Activated CD8-positive, alpha-beta memory T cell treated with anti-CD3 and anti-CD28 coated beads, Interleukin-2, amount 50 U/mL, for 1 hour (primary cell): Measurements from ENCODE around the gene KBTBD12.

Source experiments
- DNase-seq: peaks from one replicate; pipeline ENCODE4 v3.0.0-alpha.2; 2020; ENCODE audit errors: extremely low read depth

Gene KBTBD12

DNA sequence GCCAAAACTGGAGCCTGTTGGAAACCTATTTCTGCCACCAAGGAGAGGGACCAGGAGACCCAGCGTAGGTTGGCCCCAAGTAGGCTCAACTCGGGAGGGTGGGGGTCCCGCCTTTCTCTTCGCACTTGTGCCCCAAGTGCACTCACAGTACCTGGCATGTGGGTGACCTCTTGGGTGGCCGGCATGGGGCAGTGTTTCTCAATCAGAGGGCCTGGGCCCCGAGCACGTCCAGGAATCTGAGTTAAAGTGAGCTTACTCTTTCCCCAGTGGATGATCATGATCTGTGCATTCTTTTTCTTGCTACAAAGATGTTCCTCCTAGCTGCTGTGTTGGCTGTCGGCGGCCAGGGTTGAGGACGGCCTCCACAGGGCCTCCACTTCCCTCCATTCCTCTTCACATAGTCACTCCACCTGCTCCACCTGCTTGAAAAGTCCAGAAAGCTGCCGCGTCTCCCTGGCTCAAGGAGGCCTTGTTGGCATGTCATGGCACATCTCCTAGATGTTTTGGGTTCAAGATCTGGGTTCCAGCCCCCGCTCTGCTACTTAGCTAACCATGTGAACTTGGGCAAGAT lies 70.7 kb downstream of the KBTBD12 start:
- DNase-seq: no peak

DNA sequence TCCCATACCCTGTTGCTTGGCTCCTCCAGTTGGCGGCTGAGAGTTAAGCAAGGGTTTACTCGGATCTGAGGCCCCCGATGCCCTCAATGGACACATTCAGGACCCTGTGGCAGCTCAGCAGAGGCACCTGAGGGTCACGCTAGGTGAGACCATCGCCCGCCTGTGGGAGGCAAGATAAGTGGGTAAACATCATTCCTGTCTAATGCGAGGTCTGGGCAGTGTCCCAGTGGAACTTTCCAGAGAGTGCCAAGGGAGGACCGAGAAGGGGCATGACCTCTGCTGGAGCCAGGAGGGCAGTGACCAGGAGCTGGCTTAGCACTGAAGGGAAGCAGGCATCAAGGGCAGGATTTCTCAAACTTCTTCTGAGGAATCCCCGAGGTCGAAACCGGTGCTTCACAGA lies 71.8 kb downstream of the KBTBD12 start:
- DNase-seq: no peak

DNA sequence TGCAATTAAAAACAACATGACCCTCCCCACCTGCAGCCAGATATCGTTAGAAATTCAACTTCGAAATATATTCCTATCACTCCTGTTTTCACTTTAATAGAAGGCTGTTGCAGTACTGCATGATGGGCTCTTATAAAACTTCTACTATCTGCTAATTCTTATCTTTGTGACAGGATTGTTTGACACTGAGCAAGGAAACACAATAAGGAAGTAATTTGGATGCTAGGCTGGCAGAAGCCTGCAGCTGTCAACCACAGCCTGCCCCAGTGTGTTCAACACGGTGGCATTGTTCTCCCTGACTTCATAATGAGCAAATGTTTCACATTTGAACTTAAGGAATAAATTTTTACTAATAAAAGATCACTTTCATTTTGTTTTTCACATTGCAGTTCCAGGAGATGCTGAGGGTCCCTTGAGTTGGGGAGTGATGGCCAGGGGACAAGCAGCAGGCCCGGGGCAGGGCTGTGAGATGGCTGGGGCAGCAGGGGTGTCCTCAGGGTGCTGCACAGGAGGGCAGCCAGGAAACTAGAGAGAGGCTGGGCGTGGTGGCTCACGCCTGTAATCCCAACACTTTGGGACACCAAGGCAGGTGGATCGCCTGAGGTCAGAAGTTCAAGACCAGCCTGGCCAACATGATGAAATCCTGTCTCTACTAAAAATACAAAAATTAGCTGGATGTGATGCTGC lies 72.4 kb downstream of the KBTBD12 start:
- no peak for DNase-seq

DNA sequence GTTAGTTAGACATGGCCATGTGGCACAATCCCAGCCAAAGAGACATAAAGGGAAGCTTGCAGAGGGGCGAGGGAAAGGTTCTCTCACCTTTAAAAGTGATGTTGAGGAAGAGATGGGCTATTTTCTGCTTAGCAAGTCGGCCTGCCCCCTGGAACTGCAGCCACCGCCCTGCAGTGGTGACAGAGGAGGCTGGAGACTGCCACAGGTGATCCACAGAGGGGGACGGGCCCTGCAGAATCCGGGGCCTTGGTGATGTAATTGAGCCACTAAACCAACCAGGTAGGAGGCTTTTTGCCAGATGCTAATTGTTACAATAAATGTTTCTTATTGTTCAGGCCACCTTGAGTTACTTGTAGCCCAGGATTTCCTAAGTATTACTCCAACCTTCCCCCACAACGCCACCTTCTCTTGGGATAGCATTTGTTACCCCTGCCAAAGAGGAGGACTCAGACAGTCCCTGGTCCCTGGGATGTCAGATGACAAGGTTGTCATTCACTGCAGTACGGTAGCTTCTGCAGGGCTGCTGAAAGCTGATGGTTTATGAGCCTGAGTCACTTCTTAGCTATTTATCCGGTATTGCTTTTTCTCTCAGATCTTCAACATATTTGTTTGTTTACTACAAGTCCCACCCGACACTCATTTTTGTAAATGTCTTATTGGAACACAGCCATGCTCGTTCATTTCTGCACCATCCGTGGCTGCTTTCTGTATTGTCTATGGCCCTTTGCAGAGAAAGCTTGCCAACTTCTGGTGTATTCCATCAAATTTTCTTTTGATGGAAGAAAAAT lies 73.9 kb downstream of the KBTBD12 start:
- DNase-seq: no peak

DNA sequence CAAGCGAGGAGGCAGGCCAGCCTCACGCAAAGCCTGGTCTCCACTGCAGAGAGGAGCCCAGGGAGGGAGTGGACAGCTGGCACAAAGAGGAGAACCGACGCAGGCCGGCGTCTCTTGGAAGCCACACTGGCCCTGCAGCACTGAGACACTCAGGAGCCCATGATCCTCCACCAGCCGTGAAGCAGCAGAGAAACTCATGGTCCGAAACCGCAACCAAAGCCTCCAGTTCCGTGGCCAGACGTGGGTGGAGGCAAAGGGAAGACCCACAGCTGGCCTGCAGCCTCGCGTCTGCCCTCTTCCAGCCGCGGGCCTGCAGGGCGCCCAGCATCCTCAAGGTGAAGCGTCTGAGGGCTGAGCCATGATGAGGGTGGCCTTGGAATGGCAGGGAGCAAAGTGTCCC lies 75.0 kb downstream of the KBTBD12 start:
- DNase-seq: no peak

GRCh38 chr3:127990461-127990860 lies 75.4 kb downstream of the KBTBD12 start:
- no peak for DNase-seq

DNA sequence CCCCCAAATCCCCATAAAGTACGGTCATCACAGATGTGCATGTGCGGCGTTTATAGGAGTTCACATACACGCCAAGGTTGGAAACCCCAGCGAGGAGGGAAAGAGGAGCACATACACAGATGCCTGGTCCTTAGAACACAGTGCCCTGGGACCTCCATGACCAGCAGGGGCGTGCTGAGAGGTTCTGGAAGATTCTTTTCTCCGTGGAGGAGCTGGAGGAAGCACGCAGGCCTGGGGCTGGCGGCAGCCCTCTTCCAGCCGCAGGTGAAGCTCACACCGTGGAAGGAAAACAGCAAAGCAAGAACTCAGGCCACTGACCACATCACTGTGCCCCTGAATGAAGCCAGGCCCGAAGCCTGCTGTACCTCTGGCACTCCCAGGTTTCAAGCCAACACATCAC lies 76.2 kb downstream of the KBTBD12 start:
- no peak for DNase-seq

DNA sequence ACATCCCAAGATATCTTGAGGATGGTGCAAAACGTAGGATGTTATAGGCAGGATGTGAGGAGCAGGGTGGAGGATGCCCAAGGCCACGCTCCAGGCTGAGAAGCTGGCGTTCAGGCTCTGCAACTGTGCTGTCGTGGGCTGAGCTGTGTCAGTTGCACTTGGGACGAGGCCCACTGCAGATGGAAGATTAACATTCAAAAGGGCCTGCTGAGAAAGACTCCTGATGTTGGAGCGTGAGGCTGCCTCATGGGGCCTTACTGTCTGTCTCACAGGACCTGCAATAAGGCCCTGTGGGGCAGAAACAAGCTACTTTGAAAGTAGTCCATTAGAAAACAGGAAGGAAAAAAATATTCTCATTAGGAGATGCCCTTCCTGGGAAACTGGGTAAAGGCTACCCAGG lies 76.6 kb downstream of the KBTBD12 start:
- no peak for DNase-seq

- no peak for DNase-seq
These were observed 77.1 kb downstream of the KBTBD12 start for GRCh38 chr3:127992127-127992526.

GRCh38 chr3:127994011-127994410 lies 79.0 kb downstream of the KBTBD12 start:
- no peak for DNase-seq

- no peak for DNase-seq
These were observed 82.0 kb downstream of the KBTBD12 start for GRCh38 chr3:127997016-127997415.

DNA sequence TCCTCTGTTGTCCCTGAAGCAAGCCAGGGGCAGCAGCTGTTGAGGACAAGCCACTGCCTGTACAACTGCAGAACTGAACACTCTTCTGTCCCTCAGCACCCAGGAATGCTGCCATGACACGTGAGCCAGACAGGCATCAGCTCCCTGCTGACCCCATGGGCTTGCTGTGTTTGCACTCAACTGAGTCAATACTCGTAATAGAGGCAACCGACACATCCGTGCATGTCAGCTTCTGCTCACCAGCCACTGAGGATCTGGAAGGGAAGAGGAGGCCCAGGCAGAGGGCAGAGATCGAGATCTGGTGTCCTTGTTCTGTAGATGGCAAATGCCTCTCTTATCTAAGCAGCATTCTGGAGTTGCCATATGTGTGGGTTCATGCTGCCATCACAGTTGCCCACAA lies 82.9 kb downstream of the KBTBD12 start:
- no peak for DNase-seq

- no peak for DNase-seq
These were observed 83.6 kb downstream of the KBTBD12 start for GRCh38 chr3:127998596-127998995.

- no peak for DNase-seq
These were observed 84.6 kb downstream of the KBTBD12 start for GRCh38 chr3:127999509-128000106.

DNA sequence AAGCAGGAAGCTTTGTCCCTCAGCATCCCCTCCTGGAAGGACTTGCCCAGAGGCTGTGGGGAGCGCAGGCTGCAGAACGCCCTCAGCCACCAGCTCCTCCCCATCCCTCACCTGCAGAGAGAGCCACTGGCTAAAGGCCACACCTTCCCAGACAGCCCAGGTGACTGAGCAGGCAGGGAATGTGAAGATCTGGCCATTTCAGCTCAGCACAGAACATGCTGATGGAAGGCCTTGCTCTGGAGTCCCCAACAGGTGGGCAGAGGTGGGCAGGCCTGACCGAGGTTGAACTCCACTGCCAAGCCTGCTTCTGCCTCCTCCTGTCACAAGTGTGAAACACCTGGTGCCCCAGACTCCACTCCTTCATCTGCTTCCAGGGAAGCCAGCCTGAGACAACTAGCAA lies 86.5 kb downstream of the KBTBD12 start:
- no peak for DNase-seq

DNA sequence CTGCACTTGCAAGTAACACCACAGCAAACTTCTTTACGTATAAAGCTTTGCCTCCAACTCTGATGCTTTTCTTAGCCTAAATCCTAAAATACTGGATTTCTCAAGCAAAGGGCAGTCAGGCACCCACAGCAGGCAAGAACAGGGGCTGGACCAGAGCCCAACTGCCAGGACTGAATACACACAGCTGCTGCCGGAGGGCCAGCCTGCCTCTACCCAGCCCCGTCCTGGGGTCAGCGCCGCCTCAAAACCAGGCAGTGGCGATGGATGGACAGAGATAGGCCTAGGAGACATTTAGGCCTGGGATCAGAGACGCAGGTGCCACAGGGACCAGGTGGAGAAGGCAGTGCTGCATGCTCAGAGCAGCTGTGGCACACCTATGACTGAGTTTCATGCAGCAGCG lies 89.6 kb downstream of the KBTBD12 start:
- no peak for DNase-seq

- DNase-seq: no peak
These were observed 91.3 kb downstream of the KBTBD12 start for GRCh38 chr3:128006061-128007032.

DNA sequence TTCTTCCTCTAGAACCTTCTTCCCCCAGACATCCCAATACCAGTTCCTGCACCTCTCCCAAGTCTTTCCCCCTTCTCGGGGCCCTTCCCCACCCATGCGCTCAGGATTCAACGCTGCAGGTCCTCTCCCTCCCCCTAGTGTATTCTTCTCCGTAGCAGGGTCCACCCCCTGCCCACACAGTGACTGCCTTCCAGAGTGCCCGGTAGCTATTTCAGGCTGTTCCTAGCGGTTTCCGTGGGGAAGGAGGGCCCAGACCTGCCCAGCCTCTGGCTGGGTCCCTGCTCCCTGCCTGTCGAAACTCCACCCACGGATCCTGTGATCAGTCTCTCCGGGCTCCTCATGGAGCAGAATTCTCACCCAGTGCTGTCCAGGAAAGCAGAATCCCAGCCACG lies 92.0 kb downstream of the KBTBD12 start:
- DNase-seq: no peak

GRCh38 chr3:128009952-128010846 lies 95.2 kb downstream of the KBTBD12 start:
- DNase-seq: no peak

- no peak for DNase-seq
These were observed 96.1 kb downstream of the KBTBD12 start for GRCh38 chr3:128011140-128011539.

GRCh38 chr3:128012050-128012449 lies 97.0 kb downstream of the KBTBD12 start:
- no peak for DNase-seq
